CD4-positive, alpha-beta T cell treated with Interleukin-10 for 1 hour (primary cell): Measurements from ENCODE around the gene ST8SIA2.
A peak's percentile ranks its signal among the peaks of the same experiment; 100 is the strongest.

Source experiments
- DNase-seq: peaks from one replicate; pipeline ENCODE4 v3.0.0-alpha.2; 2020

The ST8SIA2 gene

GRCh38 chr15:92393071-92393979 is at the start of gene ST8SIA2:
Gene ST8SIA2, plus strand, starts transcription at chr15:92393881. Its CDS starts 184 bp downstream, at chr15:92394065.
- no peak for DNase-seq

GRCh38 chr15:92343924-92344643 is 49.6 kb upstream of the ST8SIA2 start:
- no peak for DNase-seq

- no peak for DNase-seq
Observed at GRCh38 chr15:92346063-92346462, 47.6 kb upstream of the ST8SIA2 start.

- no peak for DNase-seq
Observed at GRCh38 chr15:92355307-92355706, 38.4 kb upstream of the ST8SIA2 start.

- no peak for DNase-seq
Observed at GRCh38 chr15:92361321-92362000, 32.2 kb upstream of the ST8SIA2 start.

- no peak for DNase-seq
Observed at GRCh38 chr15:92362001-92362350, 31.7 kb upstream of the ST8SIA2 start.

GRCh38 chr15:92365084-92365483 is 28.6 kb upstream of the ST8SIA2 start:
- no peak for DNase-seq

GRCh38 chr15:92365906-92366305 is 27.8 kb upstream of the ST8SIA2 start:
- no peak for DNase-seq

- no peak for DNase-seq
Observed at GRCh38 chr15:92366381-92366780, 27.3 kb upstream of the ST8SIA2 start.

GRCh38 chr15:92375057-92375456 is 18.6 kb upstream of the ST8SIA2 start:
- no peak for DNase-seq

GRCh38 chr15:92376109-92376508 is 17.6 kb upstream of the ST8SIA2 start:
- DNase-seq, result no peak

GRCh38 chr15:92377083-92377789 is 16.4 kb upstream of the ST8SIA2 start:
- no peak for DNase-seq

- peak; percentile 15 for DNase-seq
Observed at GRCh38 chr15:92383519-92384324, 10.0 kb upstream of the ST8SIA2 start.

GRCh38 chr15:92384381-92384780 is 9.3 kb upstream of the ST8SIA2 start:
- DNase-seq, result no peak

GRCh38 chr15:92385096-92385495 is 8.6 kb upstream of the ST8SIA2 start:
- no peak for DNase-seq

GRCh38 chr15:92391640-92392039 is 2.0 kb upstream of the ST8SIA2 start:
- no peak for DNase-seq

GRCh38 chr15:92392462-92392861 is 1.2 kb upstream of the ST8SIA2 start:
- no peak for DNase-seq

GRCh38 chr15:92393980-92394308 is 263 bp downstream of the ST8SIA2 start:
- no peak for DNase-seq

GRCh38 chr15:92394309-92395097 is 822 bp downstream of the ST8SIA2 start:
- no peak for DNase-seq

- DNase-seq, result no peak
Observed at GRCh38 chr15:92395098-92395635, 1.5 kb downstream of the ST8SIA2 start.
